Duodenal mucosa (tissue), 2 donors: ENCODE data around the gene DHFR2.
A peak's percentile ranks its signal among the peaks of the same experiment; 100 is the strongest.

Source experiments
- H3K27ac ChIP-seq: one replicate; pipeline ENCODE4 v1.7.0; 2013; ENCODE audit warnings: low read depth, low read length
- H3K27me3 ChIP-seq, 2 donors: one replicate each; pipeline ENCODE4 v1.7.0; 2013; ENCODE audit warnings: low read length in 2 of 2, control low read depth in 1 of 2; ENCODE audit not compliant: insufficient read depth in 2 of 2, control insufficient read depth in 1 of 2
- H3K36me3 ChIP-seq, 2 donors: one replicate each; pipeline ENCODE4 v1.7.0; 2013; ENCODE audit warnings: low read length in 2 of 2, control low read depth in 1 of 2; ENCODE audit not compliant: insufficient read depth in 2 of 2, control insufficient read depth in 1 of 2
- H3K4me1 ChIP-seq, 2 donors: one replicate each; pipeline ENCODE4 v1.7.0; 2013; ENCODE audit warnings: low read length in 2 of 2, control low read depth in 1 of 2; ENCODE audit not compliant: insufficient read depth in 2 of 2, control insufficient read depth in 1 of 2
- H3K4me3 ChIP-seq, 2 donors: one replicate each; pipeline ENCODE4 v1.7.0; 2013; ENCODE audit warnings: low read length in 2 of 2, low read depth in 1 of 2
- H3K9ac ChIP-seq, 2 donors: one replicate each; pipeline ENCODE4 v1.7.0; 2013; ENCODE audit warnings: low read length in 2 of 2, low read depth in 1 of 2
- H3K9me3 ChIP-seq, 2 donors: one replicate each; pipeline ENCODE4 v1.7.0; 2013; ENCODE audit warnings: low read length in 2 of 2, control low read depth in 1 of 2; ENCODE audit not compliant: control insufficient read depth in 1 of 2

DHFR2 gene

GRCh38 chr3:94066506-94067500 is 4.1 kb upstream of the DHFR2 start:
- H3K4me3 ChIP-seq: no peak overlapping the region

DNA sequence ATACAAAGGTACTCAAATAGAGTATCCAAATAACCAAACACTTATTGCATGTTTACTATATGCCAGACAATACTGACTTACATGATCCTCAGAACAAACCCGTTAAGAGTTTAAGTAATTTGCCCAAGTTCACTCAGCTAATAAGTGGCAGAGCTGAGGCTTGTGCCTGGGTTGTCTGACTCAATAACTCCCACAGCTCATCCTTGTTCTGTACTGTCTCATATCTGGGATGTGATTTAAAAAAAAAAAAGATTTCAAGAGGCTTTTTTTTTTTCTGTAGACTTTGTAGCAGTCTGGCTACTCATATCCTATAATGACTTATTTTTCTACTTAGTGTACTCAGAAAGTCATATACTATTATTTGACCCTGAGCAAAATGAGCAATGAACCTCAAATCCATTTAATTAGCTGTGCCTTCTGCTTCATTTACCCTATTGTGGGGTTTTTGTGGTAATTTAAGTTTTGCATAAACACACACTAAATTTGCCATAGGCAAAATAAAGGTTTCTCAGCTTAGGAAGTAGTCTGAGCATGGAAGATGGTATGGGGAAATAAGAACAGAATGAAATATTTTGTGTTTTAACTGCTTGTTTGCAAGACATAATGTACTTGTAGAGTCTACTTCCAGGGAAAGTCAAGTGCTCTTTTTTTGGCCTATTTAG is 3.2 kb upstream of the DHFR2 start:
- H3K27ac ChIP-seq: no peak overlapping the region
- no peaks in the 10 kb centered on the region for H3K9me3 ChIP-seq
- no peaks in the 10 kb centered on the region for H3K27me3 ChIP-seq
- no peak overlapping the region for H3K9ac ChIP-seq
- peaks cover 19 to 35% of the 10 kb centered on the region in 2 donors for H3K4me1 ChIP-seq
- no peak overlapping the region for H3K4me3 ChIP-seq
- peaks cover 7 to 24% of the 10 kb centered on the region in 2 donors for H3K36me3 ChIP-seq

More at GRCh38 chr3:94066506-94067500, 4.1 kb upstream of the DHFR2 start:
- no peak overlapping the region for H3K27ac ChIP-seq
- H3K27me3 ChIP-seq: no peaks in the 10 kb centered on the region
- H3K9ac ChIP-seq: no peak overlapping the region
- H3K9me3 ChIP-seq: no peaks in the 10 kb centered on the region
- peaks cover 19 to 34% of the 10 kb centered on the region in 2 donors for H3K4me1 ChIP-seq
- peaks cover 7 to 26% of the 10 kb centered on the region in 2 donors for H3K36me3 ChIP-seq

DNA sequence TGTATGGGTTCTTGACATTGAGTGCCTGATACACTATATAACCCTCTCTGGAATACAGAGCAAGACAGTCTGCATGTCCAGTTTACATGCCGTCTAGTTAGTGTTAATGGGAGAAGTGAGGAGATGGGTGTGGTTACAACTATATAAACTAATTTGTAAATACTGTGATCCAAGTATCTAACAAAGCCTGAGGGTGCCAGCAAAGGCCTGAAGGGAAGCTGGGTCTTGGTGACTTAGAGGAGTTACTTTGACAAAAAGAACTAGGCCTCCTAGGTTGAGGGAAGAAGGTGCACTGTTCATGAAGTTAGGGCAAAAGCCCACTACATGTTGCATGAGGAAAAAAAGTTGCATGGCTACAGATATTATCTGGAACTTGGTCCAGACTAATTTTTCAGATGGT is 2.4 kb upstream of the DHFR2 start:
- Histone ChIP-seq H3K27me3 (no peaks in the 10 kb centered on the region), H3K4me3 (peak overlapping the region in 1 of 2 donors; percentile 4), H3K9ac (no peak overlapping the region), H3K9me3 (no peaks in the 10 kb centered on the region), H3K27ac (no peak overlapping the region), H3K4me1 (peaks cover 19 to 35% of the 10 kb centered on the region in 2 donors), H3K36me3 (peaks cover 7 to 19% of the 10 kb centered on the region in 2 donors)

DNA sequence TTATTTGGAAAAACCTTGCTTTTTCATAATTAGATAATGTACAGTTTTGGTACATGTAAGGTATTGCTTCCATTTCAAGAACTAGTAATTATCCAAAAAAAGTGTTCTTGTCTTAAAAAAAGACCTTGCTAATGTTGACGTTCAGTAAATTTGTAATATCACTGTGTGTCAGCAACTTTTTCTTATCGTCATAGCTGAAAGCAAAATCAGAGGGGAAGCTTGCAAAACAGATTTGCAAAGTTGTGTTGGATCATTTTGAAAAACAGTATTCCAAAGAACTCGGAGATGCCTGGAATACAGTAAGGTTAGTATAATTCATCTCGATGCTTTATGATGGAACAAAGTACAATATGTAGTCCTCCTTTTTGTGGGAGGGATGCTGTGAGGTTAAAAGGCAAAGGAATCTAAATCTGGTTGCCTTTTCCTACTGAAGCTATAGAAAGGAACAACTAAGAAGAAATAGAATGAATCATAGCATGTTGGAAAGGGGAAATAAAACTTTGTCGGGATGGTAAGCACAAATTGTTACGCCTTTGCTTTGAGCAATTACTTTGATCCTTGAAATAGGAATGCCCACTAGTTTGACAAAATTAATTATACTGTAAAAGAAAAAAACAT is 1.6 kb upstream of the DHFR2 start:
- H3K4me1 ChIP-seq: peaks cover 19 to 35% of the 10 kb centered on the region in 2 donors
- no peak overlapping the region for H3K9ac ChIP-seq
- no peaks in the 10 kb centered on the region for H3K9me3 ChIP-seq
- H3K27ac ChIP-seq: no peak overlapping the region
- peaks cover 7 to 18% of the 10 kb centered on the region in 2 donors for H3K36me3 ChIP-seq
- H3K27me3 ChIP-seq: no peaks in the 10 kb centered on the region
- H3K4me3 ChIP-seq: peak overlapping the region in 1 of 2 donors; percentile 0

DNA sequence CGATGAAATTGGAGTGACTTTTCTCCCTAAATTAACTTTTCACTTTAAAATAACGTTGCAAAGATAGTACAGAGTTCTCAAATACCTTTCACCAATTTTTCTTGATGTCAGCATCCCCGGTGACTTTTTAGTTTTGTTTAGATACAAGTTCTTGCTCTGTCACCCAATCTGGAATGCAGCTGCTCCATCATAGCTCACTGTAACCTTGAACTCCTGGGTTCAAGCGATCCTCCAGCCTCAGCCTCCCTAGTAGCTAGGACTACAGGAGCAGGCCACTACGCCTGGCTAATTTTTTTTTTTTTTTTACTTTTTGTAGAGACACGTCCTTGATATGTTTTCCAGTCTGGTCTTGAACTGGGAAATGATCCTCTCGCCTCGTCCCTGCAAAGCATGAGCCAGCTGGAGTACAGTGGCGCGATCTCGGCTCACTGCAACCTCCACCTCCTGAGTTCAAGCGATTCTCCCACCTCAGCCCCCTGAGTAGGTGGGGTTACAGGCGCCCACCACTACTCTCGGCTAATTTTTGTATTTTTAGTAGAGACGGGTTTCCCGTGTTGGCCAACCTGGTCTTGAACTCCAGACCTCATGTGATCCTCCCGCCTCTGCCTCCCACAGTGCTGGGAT is 892 bp upstream of the DHFR2 start:
- Histone ChIP-seq H3K27me3 (no peaks in the 10 kb centered on the region), H3K27ac (peak overlapping the region; percentile 91), H3K9me3 (no peaks in the 10 kb centered on the region), H3K4me3 (peak overlapping the region; percentile 89 to 98), H3K4me1 (peaks cover 19 to 35% of the 10 kb centered on the region in 2 donors), H3K9ac (peak overlapping the region; percentile 84), H3K36me3 (peaks cover 7 to 18% of the 10 kb centered on the region in 2 donors)

DNA sequence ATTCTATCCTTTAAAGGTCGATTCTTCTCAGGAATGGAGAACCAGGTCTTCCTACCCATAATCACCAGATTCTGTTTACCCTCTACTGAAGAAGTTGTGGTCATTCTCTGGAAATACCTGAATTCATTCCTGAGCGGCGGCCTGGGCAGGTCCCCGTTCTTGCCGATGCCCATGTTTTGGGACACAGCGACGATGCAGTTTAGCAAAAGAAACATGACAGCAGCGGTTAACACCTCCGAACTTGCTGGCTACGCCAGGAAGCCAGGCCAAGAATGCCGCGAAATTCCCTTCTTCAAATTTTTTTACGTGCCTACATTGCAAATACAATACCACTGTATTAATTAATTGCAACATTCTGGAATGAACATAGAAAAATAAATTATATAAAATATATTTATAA is 1.4 kb downstream of the DHFR2 start:
- no peak overlapping the region for H3K27ac ChIP-seq
- H3K9ac ChIP-seq: no peak overlapping the region
- no peaks in the 10 kb centered on the region for H3K9me3 ChIP-seq
- peaks cover 19 to 28% of the 10 kb centered on the region in 2 donors for H3K4me1 ChIP-seq
- no peak overlapping the region for H3K4me3 ChIP-seq
- H3K36me3 ChIP-seq: peaks cover 0 to 3% of the 10 kb centered on the region in 2 donors
- no peaks in the 10 kb centered on the region for H3K27me3 ChIP-seq

- no peak overlapping the region for H3K9ac ChIP-seq
- no peaks in the 10 kb centered on the region for H3K36me3 ChIP-seq
- H3K27me3 ChIP-seq: no peaks in the 10 kb centered on the region
- H3K4me3 ChIP-seq: no peak overlapping the region
- H3K27ac ChIP-seq: no peak overlapping the region
- H3K9me3 ChIP-seq: no peaks in the 10 kb centered on the region
- no peaks in the 10 kb centered on the region for H3K4me1 ChIP-seq
These were observed 12.2 kb downstream of the DHFR2 start for GRCh38 chr3:94050546-94050945.

DNA sequence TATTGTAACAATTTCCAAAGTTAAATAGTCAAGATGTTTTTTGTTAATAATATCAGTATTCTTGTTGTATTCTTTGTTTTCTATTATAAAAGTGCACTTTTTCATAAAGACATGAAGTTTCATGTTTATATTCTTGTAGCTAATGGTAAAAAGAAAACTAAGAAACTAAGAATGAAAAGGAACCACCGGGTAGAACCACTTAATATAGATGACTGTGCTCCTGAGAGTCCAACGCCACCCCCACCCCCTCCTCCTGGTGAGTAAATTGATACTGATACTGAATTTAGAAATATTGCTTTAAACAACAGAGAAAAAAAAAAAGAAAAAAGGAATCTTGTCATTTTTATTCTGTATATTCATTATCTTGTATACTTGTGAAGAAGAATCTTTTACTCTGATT is 13.4 kb downstream of the DHFR2 start:
- H3K9me3 ChIP-seq: no peaks in the 10 kb centered on the region
- no peaks in the 10 kb centered on the region for H3K36me3 ChIP-seq
- no peaks in the 10 kb centered on the region for H3K27me3 ChIP-seq
- H3K9ac ChIP-seq: no peak overlapping the region
- no peak overlapping the region for H3K27ac ChIP-seq
- H3K4me3 ChIP-seq: no peak overlapping the region
- no peaks in the 10 kb centered on the region for H3K4me1 ChIP-seq

DNA sequence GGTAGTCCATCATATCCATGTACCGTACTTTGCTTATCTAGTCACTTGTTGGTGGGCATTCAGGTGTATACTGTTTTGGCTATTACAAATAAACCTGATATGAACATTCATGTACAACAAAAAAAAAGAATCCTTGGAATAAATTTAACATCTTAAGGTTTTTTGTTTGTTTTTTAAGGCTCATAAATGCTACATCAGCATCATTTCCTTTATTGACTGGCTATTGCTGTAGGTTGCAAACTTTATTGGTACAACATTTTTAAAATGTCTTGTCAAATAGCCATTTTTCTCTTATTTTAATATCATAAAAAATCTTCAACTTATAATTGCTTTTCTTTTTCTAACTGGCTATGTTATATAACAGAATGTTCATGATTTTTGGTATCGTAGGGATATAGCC is 16.2 kb downstream of the DHFR2 start:
- Histone ChIP-seq H3K4me1 (no peaks in the 10 kb centered on the region), H3K36me3 (no peaks in the 10 kb centered on the region), H3K27ac (no peak overlapping the region), H3K4me3 (no peak overlapping the region), H3K27me3 (no peaks in the 10 kb centered on the region), H3K9ac (no peak overlapping the region), H3K9me3 (no peaks in the 10 kb centered on the region)
